Activated naive CD8-positive, alpha-beta T cell treated with anti-CD3 and anti-CD28 coated beads, Interleukin-2, amount 10 ng/mL, durations not matched to agents 7 days and 5 days (primary cell): Measurements from ENCODE around the gene ERF. TPM values are rescaled to one million over a fixed set of nuclear protein-coding genes. Genes with fewer than 3 reads are reported as not detected.

Source experiments
- ATAC-seq: fragments of 150-1000 bp; cut with Tn5 transposase; one replicate; pipeline ENCODE4 v1.10.0; 2021; ENCODE audit warnings: low read depth, moderate library complexity
- POLR2A ChIA-PET: fragments of 350-600 bp; sonication (Branson Sonifier 250); formaldehyde crosslinking; loops from one replicate; lab custom pipeline; 2021; ENCODE audit warnings: antibody characterized with exemption; lab: Charles Lee
- DNase-seq: peaks from one replicate; pipeline ENCODE4 v3.0.0; 2021
- H3K27ac Mint-ChIP-seq: one replicate; pipeline ENCODE4 v1.8.0; 2022; ENCODE audit warnings: mild to moderate bottlenecking, mixed read lengths
- H3K27me3 Mint-ChIP-seq: one replicate; pipeline ENCODE4 v1.8.0; 2022; ENCODE audit warnings: mild to moderate bottlenecking, moderate library complexity, mixed read lengths
- H3K36me3 Mint-ChIP-seq: one replicate; pipeline ENCODE4 v1.8.0; 2021; ENCODE audit warnings: mild to moderate bottlenecking, mixed read lengths
- H3K4me1 Mint-ChIP-seq: one replicate; pipeline ENCODE4 v1.8.0; 2021; ENCODE audit warnings: mixed read lengths
- H3K4me3 Mint-ChIP-seq: one replicate; pipeline ENCODE4 v1.8.0; 2022; ENCODE audit warnings: mild to moderate bottlenecking, moderate library complexity, mixed read lengths
- H3K9me3 Mint-ChIP-seq: one replicate; pipeline ENCODE4 v1.8.0; 2021; ENCODE audit warnings: mixed read lengths
- total RNA-seq, 2 experiments: library from RNA; stranded (reverse); gene quantifications; one replicate each; pipeline ENCODE4 v1.2.3, GENCODE V29; 2021

Gene ERF
- total RNA-seq, 2 experiments from 2014 or later, result 51.1 to 57.5 TPM

- peak; percentile 31 for ATAC-seq
- POLR2A ChIA-PET, result interaction anchor here (1.1 to 1.5 kb wide), 7 partner anchors 11 to 85 kb away, joined by 3 to 12 read pairs (median 5); partner anchors contain the start of genes PAFAH1B3 and PRR19
Measured at GRCh38 chr19:42284066-42284501, 29.2 kb upstream of the ERF start.

GRCh38 chr19:42283188-42284065, 28.5 kb upstream of the ERF start:
- POLR2A ChIA-PET, result interaction anchor here (0.7 to 1.7 kb wide), 5 partner anchors 13 to 156 kb away, joined by 3 to 8 read pairs (median 5); no protein-coding TSS in a partner anchor
- no peak overlapping the region for H3K27ac Mint-ChIP-seq
- peak; percentile 66 for ATAC-seq
- H3K9me3 Mint-ChIP-seq, result no peaks in the 10 kb centered on the region
- no peak overlapping the region for H3K4me3 Mint-ChIP-seq
- peaks cover 40% of the 10 kb centered on the region for H3K4me1 Mint-ChIP-seq
- DNase-seq, result peak; percentile 97
- no peaks in the 10 kb centered on the region for H3K27me3 Mint-ChIP-seq
- peaks cover 5% of the 10 kb centered on the region for H3K36me3 Mint-ChIP-seq

More at GRCh38 chr19:42284066-42284501, 29.2 kb upstream of the ERF start:
- DNase-seq, result peak; percentile 92
- peaks cover 35% of the 10 kb centered on the region for H3K4me1 Mint-ChIP-seq
- H3K27ac Mint-ChIP-seq, result no peak overlapping the region
- H3K9me3 Mint-ChIP-seq, result no peaks in the 10 kb centered on the region
- no peaks in the 10 kb centered on the region for H3K27me3 Mint-ChIP-seq
- H3K4me3 Mint-ChIP-seq, result no peak overlapping the region
- H3K36me3 Mint-ChIP-seq, result peaks cover 5% of the 10 kb centered on the region

- DNase-seq (no peak), ATAC-seq (no peak)
- POLR2A ChIA-PET, result interaction anchor here (0.7 to 7.1 kb wide), 6 partner anchors 12 to 160 kb away, joined by 3 to 73 read pairs (median 6); partner anchors contain the start of gene GSK3A
- Mint-ChIP-seq H3K27ac (no peak overlapping the region), H3K36me3 (peaks cover 5% of the 10 kb centered on the region), H3K9me3 (no peaks in the 10 kb centered on the region), H3K4me3 (no peak overlapping the region), H3K4me1 (peaks cover 43% of the 10 kb centered on the region), H3K27me3 (no peaks in the 10 kb centered on the region)
Measured at GRCh38 chr19:42282819-42283187, 27.9 kb upstream of the ERF start.

GRCh38 chr19:42281827-42282762, 27.2 kb upstream of the ERF start:
- ATAC-seq, result no peak
- Mint-ChIP-seq H3K9me3 (no peaks in the 10 kb centered on the region), H3K36me3 (peaks cover 5% of the 10 kb centered on the region), H3K27me3 (no peaks in the 10 kb centered on the region), H3K4me3 (no peak overlapping the region), H3K4me1 (peaks cover 45% of the 10 kb centered on the region), H3K27ac (no peak overlapping the region)
- DNase-seq, result no peak
- POLR2A ChIA-PET, result interaction anchor here (0.6 to 7.1 kb wide), 8 partner anchors 12 to 323 kb away, joined by 3 to 73 read pairs (median 6); partner anchors contain the start of genes GSK3A and RABAC1

GRCh38 chr19:42281146-42281826, 26.4 kb upstream of the ERF start:
- DNase-seq (peak; percentile 62), ATAC-seq (no peak)
- peaks cover 6% of the 10 kb centered on the region for H3K36me3 Mint-ChIP-seq
- H3K27ac Mint-ChIP-seq, result no peak overlapping the region
- no peak overlapping the region for H3K4me3 Mint-ChIP-seq
- H3K4me1 Mint-ChIP-seq, result peaks cover 51% of the 10 kb centered on the region
- H3K27me3 Mint-ChIP-seq, result no peaks in the 10 kb centered on the region
- POLR2A ChIA-PET, result interaction anchor here (0.6 to 7.1 kb wide), 4 partner anchors 11 to 322 kb away, joined by 3 to 73 read pairs (median 9); partner anchors contain the start of genes GSK3A and RABAC1
- H3K9me3 Mint-ChIP-seq, result no peaks in the 10 kb centered on the region

- H3K9me3 Mint-ChIP-seq, result no peaks in the 10 kb centered on the region
- no peak for ATAC-seq
- no peaks in the 10 kb centered on the region for H3K27me3 Mint-ChIP-seq
- peaks cover 6% of the 10 kb centered on the region for H3K36me3 Mint-ChIP-seq
- no peak overlapping the region for H3K4me3 Mint-ChIP-seq
- peaks cover 51% of the 10 kb centered on the region for H3K4me1 Mint-ChIP-seq
- H3K27ac Mint-ChIP-seq, result no peak overlapping the region
- POLR2A ChIA-PET, result interaction anchor here (0.6 to 7.1 kb wide), 5 partner anchors 13 to 147 kb away, joined by 3 to 73 read pairs (median 4); partner anchors contain the start of gene GSK3A
- DNase-seq, result no peak
Measured at GRCh38 chr19:42280815-42281145, 25.9 kb upstream of the ERF start.

- Mint-ChIP-seq H3K36me3 (peaks cover 8% of the 10 kb centered on the region), H3K4me1 (peaks cover 49% of the 10 kb centered on the region), H3K4me3 (peak overlapping the region; percentile 97), H3K27ac (peak overlapping the region; percentile 97), H3K9me3 (no peaks in the 10 kb centered on the region), H3K27me3 (no peaks in the 10 kb centered on the region)
- peak; percentile 50 for ATAC-seq
- POLR2A ChIA-PET, result interaction anchor here (0.6 to 7.1 kb wide), 13 partner anchors 10 to 147 kb away, joined by 3 to 73 read pairs (median 3); partner anchors contain the start of genes CIC, GSK3A and ZNF526
- peak; percentile 91 for DNase-seq
Measured at GRCh38 chr19:42279902-42280814, 25.2 kb upstream of the ERF start.

- peaks cover 17% of the 10 kb centered on the region for H3K36me3 Mint-ChIP-seq
- no peaks in the 10 kb centered on the region for H3K27me3 Mint-ChIP-seq
- H3K9me3 Mint-ChIP-seq, result no peaks in the 10 kb centered on the region
- peaks cover 51% of the 10 kb centered on the region for H3K4me1 Mint-ChIP-seq
- peak overlapping the region; percentile 97 for H3K27ac Mint-ChIP-seq
- ATAC-seq (no peak), DNase-seq (no peak)
- POLR2A ChIA-PET, result interaction anchor here (0.6 to 7.1 kb wide), 12 partner anchors 9 to 147 kb away, joined by 3 to 73 read pairs (median 4); partner anchors contain the start of genes CIC, GSK3A and ZNF526
- H3K4me3 Mint-ChIP-seq, result peak overlapping the region; percentile 97
Measured at GRCh38 chr19:42279155-42279901, 24.4 kb upstream of the ERF start.

GRCh38 chr19:42278452-42279154, 23.7 kb upstream of the ERF start:
- peak overlapping the region; percentile 12 for H3K4me3 Mint-ChIP-seq

GRCh38 chr19:42277821-42278451, 23.0 kb upstream of the ERF start:
- POLR2A ChIA-PET, result interaction anchor here (2.7 to 7.1 kb wide), 2 partner anchors 8 to 33 kb away, joined by 26 to 73 read pairs; partner anchors contain the start of genes CIC and GSK3A
- H3K4me1 Mint-ChIP-seq, result peaks cover 51% of the 10 kb centered on the region
- no peak for ATAC-seq
- H3K27ac Mint-ChIP-seq, result peak overlapping the region; percentile 97
- no peak overlapping the region for H3K4me3 Mint-ChIP-seq
- DNase-seq, result no peak
- H3K9me3 Mint-ChIP-seq, result no peaks in the 10 kb centered on the region
- peaks cover 17% of the 10 kb centered on the region for H3K36me3 Mint-ChIP-seq
- H3K27me3 Mint-ChIP-seq, result no peaks in the 10 kb centered on the region

More at GRCh38 chr19:42278452-42279154, 23.7 kb upstream of the ERF start:
- DNase-seq, result no peak
- H3K36me3 Mint-ChIP-seq, result peaks cover 17% of the 10 kb centered on the region
- POLR2A ChIA-PET, result interaction anchor here (0.7 to 7.1 kb wide), 6 partner anchors 9 to 146 kb away, joined by 3 to 73 read pairs (median 8); partner anchors contain the start of genes CIC and GSK3A
- peaks cover 51% of the 10 kb centered on the region for H3K4me1 Mint-ChIP-seq
- H3K27me3 Mint-ChIP-seq, result no peaks in the 10 kb centered on the region
- peak overlapping the region; percentile 97 for H3K27ac Mint-ChIP-seq
- no peaks in the 10 kb centered on the region for H3K9me3 Mint-ChIP-seq
- ATAC-seq, result no peak
